NB4 (cell line): ENCODE measurements around the gene FAM98B.

Experiments
- CTCF ChIP-seq: IDR thresholded peaks from one replicate; pipeline ENCODE4 v1.5.1; 2012; ENCODE audit warnings: low read depth, low read length
- MAX ChIP-seq: IDR thresholded peaks from 2 replicates; pipeline ENCODE4 v1.6.1; 2011; ENCODE audit warnings: low read depth, low read length
- POLR2A ChIP-seq: IDR thresholded peaks from 2 replicates; pipeline ENCODE4 v1.6.1; 2011; ENCODE audit warnings: mild to moderate bottlenecking; ENCODE audit not compliant: insufficient read length; ENCODE audit errors: extremely low read depth

DNA sequence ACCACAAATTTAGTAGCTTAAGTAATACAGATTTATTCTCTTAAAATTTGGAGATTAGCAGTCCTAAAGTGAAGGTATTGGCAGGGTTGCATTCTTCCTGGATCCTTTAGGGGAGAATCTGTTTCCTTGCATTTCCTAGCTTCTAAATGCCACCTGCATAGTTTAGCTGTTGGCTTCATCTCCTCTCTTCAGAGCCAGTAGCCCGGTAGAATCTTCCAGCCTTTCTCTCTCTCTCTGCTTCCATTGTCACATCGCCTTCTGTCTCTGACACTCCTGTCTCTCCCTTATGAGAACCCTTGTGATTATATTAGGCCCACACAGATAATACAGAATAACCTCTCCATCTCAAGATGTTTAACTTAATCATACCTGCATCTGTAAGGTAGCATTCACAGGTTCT is 21.4 kb downstream of the FAM98B start:
- no peak for TF ChIP-seq CTCF
- no peak for TF ChIP-seq POLR2A
- no peak for TF ChIP-seq MAX
